AG04449 (cell line): Measurements from ENCODE around the gene SVEP1.

ENCODE experiments used
- CTCF ChIA-PET: fragments of 350-600 bp; formaldehyde crosslinking; extraction: SDS; loops from one replicate; lab custom pipeline; 2021; ENCODE audit warnings: antibody characterized with exemption; lab: Yijun Ruan, JAX
- POLR2A ChIA-PET: fragments of 400-600, 350-600 bp; formaldehyde crosslinking; extraction: SDS; loops from one replicate; lab custom pipeline; 2020; ENCODE audit warnings: antibody characterized with exemption, inconsistent platforms; lab: Yijun Ruan, JAX
- DNase-seq: peaks from one replicate; pipeline ENCODE4 v3.0.0-alpha.2; 2010; ENCODE audit warnings: low read depth, low spot score
- H3K4me3 ChIP-seq: 2 replicates; pipeline ENCODE4 v1.5.1; 2011; ENCODE audit warnings: low read depth, mild to moderate bottlenecking, control low read depth, low read length
- TF ChIP-seq, protein P1 (sequence below): IDR thresholded peaks from one replicate; pipeline ENCODE4 v1.5.1; 2011; ENCODE audit warnings: mild to moderate bottlenecking, moderate library complexity, low read length, control low read depth, inconsistent platforms; ENCODE audit not compliant: insufficient read depth; ENCODE audit errors: missing control alignments

Gene SVEP1

DNA sequence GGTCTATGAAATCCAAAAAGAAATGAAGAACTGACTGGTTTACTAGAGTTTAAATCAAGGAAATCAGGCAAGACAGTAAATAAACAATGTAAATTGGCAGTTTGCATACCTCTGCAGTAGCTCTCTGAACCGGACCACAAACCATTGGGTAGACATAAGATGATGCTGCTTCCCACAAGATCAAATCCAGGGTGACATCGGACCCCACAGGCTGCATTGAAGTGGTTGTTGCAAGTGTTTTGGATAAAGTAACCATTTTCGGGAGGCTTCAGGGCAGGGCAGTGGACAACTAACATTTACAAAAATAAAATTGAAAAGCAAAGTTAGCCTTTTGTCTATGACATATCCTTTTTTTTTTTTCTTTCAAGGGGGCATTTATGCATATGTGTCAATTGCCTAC is 66.7 kb downstream of the SVEP1 start:
- no peak overlapping the region for H3K4me3 ChIP-seq
- DNase-seq: no peak
- CTCF ChIA-PET: no interaction called here
- TF ChIP-seq, protein P1, sequence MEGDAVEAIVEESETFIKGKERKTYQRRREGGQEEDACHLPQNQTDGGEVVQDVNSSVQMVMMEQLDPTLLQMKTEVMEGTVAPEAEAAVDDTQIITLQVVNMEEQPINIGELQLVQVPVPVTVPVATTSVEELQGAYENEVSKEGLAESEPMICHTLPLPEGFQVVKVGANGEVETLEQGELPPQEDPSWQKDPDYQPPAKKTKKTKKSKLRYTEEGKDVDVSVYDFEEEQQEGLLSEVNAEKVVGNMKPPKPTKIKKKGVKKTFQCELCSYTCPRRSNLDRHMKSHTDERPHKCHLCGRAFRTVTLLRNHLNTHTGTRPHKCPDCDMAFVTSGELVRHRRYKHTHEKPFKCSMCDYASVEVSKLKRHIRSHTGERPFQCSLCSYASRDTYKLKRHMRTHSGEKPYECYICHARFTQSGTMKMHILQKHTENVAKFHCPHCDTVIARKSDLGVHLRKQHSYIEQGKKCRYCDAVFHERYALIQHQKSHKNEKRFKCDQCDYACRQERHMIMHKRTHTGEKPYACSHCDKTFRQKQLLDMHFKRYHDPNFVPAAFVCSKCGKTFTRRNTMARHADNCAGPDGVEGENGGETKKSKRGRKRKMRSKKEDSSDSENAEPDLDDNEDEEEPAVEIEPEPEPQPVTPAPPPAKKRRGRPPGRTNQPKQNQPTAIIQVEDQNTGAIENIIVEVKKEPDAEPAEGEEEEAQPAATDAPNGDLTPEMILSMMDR: no peak
- POLR2A ChIA-PET: no interaction called here

DNA sequence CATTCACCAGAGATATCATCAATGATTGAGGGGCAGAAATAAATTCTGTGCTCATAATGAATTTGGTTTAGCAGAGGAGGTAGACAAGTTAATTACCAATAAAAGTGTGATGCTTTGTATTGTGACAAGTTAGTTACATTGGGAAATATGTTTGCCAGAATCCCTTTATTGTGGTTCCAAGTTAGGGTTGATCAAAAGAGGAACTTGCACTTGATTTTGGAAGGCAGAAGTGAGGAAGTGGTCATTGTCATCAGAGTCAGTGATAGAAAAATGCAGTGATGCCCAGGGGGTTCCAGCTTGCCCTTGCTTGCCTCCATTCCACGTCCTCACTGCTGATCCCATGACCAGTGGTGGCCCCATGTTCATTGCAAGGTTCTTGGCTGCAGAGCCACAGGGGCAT is 69.7 kb downstream of the SVEP1 start:
- CTCF ChIA-PET: no interaction called here
- no peak overlapping the region for H3K4me3 ChIP-seq
- POLR2A ChIA-PET: no interaction called here
- TF ChIP-seq, protein P1: no peak
- no peak for DNase-seq

DNA sequence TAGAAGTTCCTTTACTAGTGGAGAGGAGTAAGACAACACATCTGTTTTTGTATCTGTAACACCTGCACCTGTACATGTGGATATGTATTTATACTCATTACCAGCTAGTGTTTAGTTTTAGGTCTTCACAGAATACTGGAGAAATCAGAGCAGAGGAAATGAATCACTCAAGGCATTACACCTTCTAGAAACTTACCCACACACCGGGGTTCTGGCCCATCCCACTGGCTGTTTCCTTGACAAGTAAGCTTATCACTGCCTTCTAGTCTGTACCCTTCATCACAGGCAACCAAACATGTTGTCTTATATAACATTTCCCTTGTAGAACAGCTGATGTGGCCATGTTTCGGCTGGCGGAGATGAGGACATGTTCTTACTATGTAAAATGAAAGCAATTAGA is 76.7 kb downstream of the SVEP1 start:
- CTCF ChIA-PET: no interaction called here
- POLR2A ChIA-PET: no interaction called here

DNA sequence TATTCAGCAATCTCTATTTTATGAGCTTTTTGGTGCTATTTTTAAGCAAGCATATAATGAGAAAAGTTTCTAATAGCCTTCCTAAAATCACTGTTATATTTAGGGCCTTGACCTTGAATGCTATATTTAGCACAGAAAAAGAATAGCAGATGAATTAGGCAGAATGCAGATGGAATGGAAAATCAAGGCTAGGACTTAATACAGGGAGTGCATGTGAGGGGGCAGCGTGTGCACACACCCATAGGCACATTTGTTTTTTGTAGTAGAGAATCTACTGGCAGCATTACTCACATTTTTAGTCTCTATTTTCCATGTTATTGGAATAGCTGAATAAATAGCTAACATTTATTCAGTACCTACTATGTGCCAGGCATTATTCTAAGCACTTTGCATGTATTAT is 79.9 kb downstream of the SVEP1 start:
- DNase-seq: no peak
- TF ChIP-seq, protein P1: no peak
- no peak overlapping the region for H3K4me3 ChIP-seq
- CTCF ChIA-PET: interaction anchor here (1.7 kb wide), 1 partner anchor 123 kb away, joined by 3 read pairs; no protein-coding TSS in a partner anchor
- POLR2A ChIA-PET: no interaction called here

More for the DNA sequence above, 76.7 kb downstream of the SVEP1 start:
- TF ChIP-seq, protein P1: no peak
- no peak for DNase-seq
- H3K4me3 ChIP-seq: no peak overlapping the region

DNA sequence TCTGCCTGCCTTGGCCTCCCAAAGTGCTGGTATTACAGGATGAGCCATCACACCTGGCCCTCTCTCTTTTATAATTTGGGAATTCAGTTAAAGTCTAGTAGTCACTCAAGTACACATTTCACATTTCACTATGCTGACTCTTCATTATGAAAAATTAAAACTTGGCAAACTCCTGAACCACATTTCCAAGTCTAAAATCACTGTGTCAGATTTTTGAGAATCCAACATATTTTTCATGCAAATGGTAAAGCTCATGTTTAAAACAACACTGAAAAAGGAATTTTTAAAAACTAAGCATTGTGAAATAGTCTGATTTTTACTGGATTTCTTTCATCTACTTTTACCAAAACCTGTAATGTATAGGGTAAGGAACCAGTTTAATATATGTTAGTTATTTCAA is 92.3 kb downstream of the SVEP1 start:
- TF ChIP-seq, protein P1: no peak
- no peak for DNase-seq
- POLR2A ChIA-PET: no interaction called here
- no peak overlapping the region for H3K4me3 ChIP-seq
- CTCF ChIA-PET: no interaction called here

DNA sequence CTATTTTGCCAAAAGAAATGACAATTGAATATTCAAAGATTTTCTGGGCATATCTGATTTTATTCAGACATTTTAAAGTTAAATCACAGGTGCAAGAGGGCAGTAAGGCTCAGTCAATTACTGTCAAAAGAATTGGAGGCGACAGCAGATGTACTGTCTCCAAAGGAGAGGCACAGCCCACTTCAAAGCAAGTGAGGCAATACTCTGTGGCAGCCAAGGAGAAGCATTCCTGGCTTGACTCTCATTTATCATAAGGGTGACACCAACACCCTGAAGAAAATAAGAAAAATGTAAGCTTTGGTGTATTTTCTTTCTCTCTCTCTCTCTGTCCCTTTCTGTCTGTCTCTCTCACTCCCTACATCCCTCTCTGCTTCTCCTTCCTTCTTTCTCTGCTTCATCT is 93.3 kb downstream of the SVEP1 start:
- ChIA-PET POLR2A (no interaction called here), CTCF (no interaction called here)
- no peak for DNase-seq
- TF ChIP-seq, protein P1: no peak
- no peak overlapping the region for H3K4me3 ChIP-seq
